K562 (cell line): ENCODE results near the gene CSMD2.

Experiments used
- EZH2 ChIP-seq: IDR thresholded peaks from 2 replicates; pipeline ENCODE4 v1.6.1; 2012; ENCODE audit warnings: low read depth, mild to moderate bottlenecking, inconsistent platforms, low read length, borderline replicate concordance
- FOXM1 ChIP-seq, 2 experiments: fragments of 450-650 bp in 1 of 2; sonication (generic) in 1 of 2; formaldehyde crosslinking in 1 of 2; IDR thresholded peaks; 2 replicates each; pipeline versions ENCODE4 v1.6.1 to v1.9.0; 2017 to 2022; ENCODE audit warnings: low read depth in 2 of 2, mild to moderate bottlenecking in 2 of 2, missing genetic modification reagents in 1 of 2, moderate library complexity in 1 of 2
- MAZ ChIP-seq, 2 experiments: fragments of 450-650 bp in 1 of 2; sonication (generic) in 1 of 2; formaldehyde crosslinking; IDR thresholded peaks in 1 of 2; conservative IDR thresholded peaks in 1 of 2; 2 replicates each; pipeline versions ENCODE4 v1.4.0 to v1.5.0; 2020; ENCODE audit warnings: mild to moderate bottlenecking in 1 of 2, missing genetic modification reagents in 1 of 2
- TEAD1 ChIP-seq, 2 experiments: fragments of 450-650 bp in 1 of 2; sonication (generic) in 1 of 2; formaldehyde crosslinking; IDR thresholded peaks; 2 replicates each; pipeline versions ENCODE4 v1.4.0 to v1.8.0; 2020 to 2022; ENCODE audit warnings: mild to moderate bottlenecking in 2 of 2, missing genetic modification reagents in 1 of 2
- ZNF121 ChIP-seq: sonication (generic); formaldehyde crosslinking; conservative IDR thresholded peaks from 2 replicates; pipeline ENCODE4 v1.8.0; 2022; ENCODE audit warnings: missing genetic modification reagents
- ZNF143 ChIP-seq: sonication (generic); formaldehyde crosslinking; IDR thresholded peaks from 2 replicates; pipeline ENCODE4 v1.9.0; 2022; ENCODE audit warnings: mild to moderate bottlenecking, missing genetic modification reagents
- TF ChIP-seq, protein P1 (sequence below), 3 experiments: IDR thresholded peaks in 2 of 3; conservative IDR thresholded peaks in 1 of 3; 2 replicates each; pipeline ENCODE4 v1.5.1; 2011 to 2012; ENCODE audit warnings: low read length in 3 of 3, mild to moderate bottlenecking in 3 of 3, control low read depth in 2 of 3, improper control_type of control experiment in 1 of 3, inconsistent platforms in 1 of 3, low read depth in 1 of 3, mixed read lengths in 1 of 3, moderate library complexity in 1 of 3; ENCODE audit not compliant: insufficient read depth in 2 of 3

DNA sequence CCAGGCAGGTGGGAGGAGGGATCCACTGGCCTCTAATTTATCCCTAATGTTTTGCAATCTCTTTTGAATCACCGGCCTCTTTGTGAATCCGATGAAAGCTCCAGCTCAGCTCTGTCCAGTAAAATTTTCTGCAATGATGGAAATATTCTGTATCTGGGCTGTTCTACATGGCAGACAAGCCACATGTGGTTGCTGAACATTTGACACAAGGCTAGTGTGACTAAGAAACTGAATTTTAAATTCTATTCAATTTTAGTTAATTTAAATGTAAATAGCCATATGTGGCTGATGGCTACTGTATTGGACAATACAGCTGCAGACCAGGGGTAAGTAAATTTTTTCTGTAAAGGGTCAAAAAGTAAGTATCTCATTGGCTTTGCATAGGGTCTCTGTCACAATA, 135.1 kb downstream of the CSMD2 start:
- TF ChIP-seq, protein P1, sequence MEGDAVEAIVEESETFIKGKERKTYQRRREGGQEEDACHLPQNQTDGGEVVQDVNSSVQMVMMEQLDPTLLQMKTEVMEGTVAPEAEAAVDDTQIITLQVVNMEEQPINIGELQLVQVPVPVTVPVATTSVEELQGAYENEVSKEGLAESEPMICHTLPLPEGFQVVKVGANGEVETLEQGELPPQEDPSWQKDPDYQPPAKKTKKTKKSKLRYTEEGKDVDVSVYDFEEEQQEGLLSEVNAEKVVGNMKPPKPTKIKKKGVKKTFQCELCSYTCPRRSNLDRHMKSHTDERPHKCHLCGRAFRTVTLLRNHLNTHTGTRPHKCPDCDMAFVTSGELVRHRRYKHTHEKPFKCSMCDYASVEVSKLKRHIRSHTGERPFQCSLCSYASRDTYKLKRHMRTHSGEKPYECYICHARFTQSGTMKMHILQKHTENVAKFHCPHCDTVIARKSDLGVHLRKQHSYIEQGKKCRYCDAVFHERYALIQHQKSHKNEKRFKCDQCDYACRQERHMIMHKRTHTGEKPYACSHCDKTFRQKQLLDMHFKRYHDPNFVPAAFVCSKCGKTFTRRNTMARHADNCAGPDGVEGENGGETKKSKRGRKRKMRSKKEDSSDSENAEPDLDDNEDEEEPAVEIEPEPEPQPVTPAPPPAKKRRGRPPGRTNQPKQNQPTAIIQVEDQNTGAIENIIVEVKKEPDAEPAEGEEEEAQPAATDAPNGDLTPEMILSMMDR (IDR thresholded peaks at IDR 0.05 in 2 of 3, conservative IDR thresholded peaks at IDR 0.05 in 1 of 3; ENCODE audit: insufficient read depth in 2 of 3, low read depth in 1 of 3, low read length in 3 of 3), result no peak
- TF ChIP-seq ZNF143 (no peak), EZH2 (no peak), FOXM1 (IDR thresholded peaks at IDR 0.05; ENCODE audit: low read depth) (no peak), FOXM1 (CRISPR knock-in tag; IDR thresholded peaks at IDR 0.05; ENCODE audit: low read depth) (no peak), TEAD1 (CRISPR knock-in tag; IDR thresholded peaks at IDR 0.05) (no peak), MAZ (CRISPR knock-in tag; conservative IDR thresholded peaks at IDR 0.05 in 1 of 2, IDR thresholded peaks at IDR 0.05 in 1 of 2) (no peak), ZNF121 (no peak)
